GM18868 (cell line): ENCODE measurements around the gene CSF2RB.
"Not testable (repeated sequence)": the region's sequence is repeated elsewhere in the genome, so short reads cannot be mapped to it uniquely, and the experiment has no call there.

Experiments used
- ATAC-seq: cut with Tn5 transposase; IDR thresholded peaks from one replicate; pipeline ENCODE4 v1.9.1; 2021; ENCODE audit warnings: mild to moderate bottlenecking, moderate library complexity; ENCODE audit not compliant: unreplicated experiment

The CSF2RB gene

DNA sequence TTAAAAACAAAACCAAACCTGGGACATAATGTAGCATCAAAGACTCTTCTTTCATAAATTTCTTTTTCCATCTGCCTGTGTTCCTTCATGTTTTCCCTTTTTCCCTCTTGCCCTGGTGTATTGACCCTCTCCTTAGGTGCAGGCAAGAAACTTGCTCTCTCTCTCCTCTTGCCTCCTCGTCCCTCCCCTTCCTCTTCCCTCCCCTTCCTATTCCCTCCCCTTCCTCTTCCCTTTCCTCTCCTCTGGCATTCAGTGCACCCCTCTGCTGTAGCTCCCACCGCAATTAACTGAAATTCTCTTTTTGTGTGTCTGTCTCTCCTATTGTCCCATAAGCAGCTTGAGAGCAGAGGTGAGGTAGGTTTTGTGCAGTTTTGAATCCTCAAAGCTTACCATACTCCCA lies 49.9 kb downstream of the CSF2RB start:
- no peak for ATAC-seq

DNA sequence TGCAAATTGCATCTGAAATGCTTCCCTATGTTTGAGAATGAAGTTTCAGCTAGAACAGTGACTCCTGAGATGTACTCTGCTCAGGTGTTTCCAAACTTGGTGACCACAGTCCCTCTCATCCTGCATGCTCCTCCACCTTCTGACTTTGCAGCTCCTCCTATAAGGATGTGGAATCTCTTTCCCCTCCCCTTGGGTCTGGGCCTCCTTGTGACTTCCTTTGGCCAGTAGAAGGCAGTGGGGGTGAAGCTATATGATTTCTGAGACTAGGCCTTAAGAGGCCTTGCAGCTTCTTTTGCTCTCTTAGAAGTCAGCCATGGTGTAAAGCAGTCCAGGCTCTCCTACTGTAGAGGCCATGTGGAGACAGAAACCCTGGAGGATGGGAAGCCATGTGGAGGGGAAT lies 50.7 kb downstream of the CSF2RB start:
- ATAC-seq, result no peak

DNA sequence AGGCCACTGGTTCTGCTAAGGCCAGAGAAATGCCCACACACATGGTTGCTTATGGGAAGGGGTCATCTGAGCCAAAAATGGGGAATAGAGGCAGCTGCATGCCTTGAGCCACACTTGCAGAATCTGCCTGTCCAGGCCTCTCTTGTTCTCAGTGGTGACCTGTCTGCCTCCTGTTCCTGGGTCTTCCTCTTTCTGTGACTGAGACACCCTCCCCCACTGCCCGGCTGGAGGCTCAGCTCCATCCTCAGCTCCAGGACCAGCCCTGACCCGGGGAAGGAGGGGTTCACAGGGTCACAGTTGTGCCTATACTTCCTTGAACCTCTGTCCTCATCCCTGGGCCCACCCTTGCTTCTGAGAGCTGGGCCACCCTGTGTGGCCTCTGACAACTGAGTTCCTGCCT lies 52.3 kb downstream of the CSF2RB start:
- ATAC-seq, result no peak

DNA sequence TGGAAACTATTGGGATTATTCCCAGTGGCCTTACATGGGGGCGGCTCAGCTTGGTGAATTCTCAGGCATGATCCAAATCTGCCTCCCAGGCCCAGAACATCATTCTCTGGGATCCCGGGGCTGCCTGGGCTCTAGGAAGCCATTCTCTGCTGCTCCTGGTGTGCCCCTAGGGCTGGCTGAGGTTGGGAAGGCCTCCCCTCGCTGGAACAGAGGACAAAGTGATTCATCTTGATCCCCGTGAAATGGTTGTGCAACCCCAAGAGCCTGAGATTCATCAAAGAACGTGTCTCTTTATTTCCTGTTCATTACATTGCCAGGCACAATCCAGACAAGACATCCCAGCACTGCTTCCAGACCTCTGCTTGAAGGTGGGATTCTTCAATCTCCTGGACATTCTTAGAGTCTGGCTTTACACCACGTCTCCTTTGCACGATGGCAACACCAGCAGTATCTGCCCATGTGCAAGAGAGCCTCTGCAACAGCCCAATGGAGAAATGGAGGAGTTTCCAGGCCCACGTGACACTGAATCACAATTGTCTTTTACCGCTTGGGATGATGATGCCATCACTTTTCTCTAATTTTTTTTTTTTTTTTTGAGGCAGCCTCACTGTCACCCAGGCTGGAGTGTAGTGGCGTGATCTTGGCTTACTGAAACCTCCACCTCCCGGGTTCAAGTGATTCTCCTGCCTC lies 53.6 kb downstream of the CSF2RB start:
- ATAC-seq, result no peak

DNA sequence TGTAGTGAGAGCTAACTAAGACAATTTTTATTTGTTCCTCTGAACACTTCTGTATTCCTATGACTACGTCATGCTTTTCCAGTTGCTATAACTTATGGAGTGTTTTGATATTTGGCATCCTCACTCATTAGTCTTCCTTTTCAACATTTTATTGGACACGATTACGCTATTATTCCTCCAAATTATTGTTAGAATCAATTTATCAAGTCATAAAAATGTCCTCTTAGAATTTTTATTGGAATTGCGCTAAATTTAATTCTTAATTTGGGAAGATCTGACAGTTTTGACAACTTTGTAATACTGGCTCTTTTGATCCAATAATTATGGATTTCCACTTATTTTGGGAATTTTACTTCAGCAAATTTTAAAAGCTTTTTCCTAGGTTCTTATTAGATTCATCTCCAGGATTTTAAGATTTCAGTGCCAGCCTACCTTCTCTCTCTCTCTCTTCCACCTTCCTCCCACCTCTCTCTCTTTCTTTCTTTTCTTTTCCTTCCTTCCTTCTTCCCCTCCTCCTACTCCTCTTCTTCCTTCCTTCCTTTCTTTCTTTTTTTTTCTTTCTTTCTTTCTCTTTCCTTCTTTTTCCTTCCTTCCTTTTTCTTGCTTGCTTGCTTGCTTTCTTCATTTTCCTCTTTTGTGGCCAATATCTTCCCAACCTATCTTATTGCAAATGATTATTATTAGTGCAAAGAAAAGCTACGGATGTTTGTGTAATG lies 55.0 kb downstream of the CSF2RB start:
- ATAC-seq, result no peak

DNA sequence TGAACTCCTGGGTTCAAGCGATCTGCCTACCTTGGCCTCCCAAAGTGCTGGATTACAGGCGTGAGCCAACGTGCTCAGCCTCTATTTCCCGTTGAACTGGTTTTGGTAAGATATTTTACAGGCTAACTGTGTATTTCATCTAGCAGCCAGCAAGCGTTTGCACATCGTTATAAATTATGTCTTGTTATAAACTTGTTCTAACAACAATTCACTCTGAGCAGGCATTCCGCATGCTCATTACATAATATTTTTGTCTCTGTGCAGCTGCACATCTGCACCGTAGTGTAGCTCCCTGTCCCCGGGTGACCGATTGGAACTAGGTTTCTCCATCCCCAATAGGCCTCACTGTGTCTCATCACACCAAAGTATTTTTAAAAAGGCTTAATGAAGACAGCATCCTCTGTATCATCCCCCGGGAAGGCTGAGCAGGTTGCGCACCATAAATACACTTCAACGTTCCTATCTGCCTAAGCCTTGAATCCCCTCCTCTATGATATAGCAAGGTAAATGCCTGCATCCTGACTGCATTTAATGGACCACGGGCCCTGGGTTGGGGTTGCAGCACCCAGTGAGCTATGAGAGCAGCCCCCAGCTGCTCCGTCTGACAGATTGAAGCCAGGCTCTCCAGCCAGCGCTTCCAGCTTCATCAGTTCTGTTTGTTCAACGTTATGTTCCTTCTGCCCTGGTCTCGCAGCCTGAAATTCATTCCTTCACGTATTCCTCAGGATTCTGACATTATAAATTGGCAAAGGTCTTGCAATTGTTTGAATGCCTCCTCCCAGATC lies 58.1 kb downstream of the CSF2RB start:
- ATAC-seq, result no peak

DNA sequence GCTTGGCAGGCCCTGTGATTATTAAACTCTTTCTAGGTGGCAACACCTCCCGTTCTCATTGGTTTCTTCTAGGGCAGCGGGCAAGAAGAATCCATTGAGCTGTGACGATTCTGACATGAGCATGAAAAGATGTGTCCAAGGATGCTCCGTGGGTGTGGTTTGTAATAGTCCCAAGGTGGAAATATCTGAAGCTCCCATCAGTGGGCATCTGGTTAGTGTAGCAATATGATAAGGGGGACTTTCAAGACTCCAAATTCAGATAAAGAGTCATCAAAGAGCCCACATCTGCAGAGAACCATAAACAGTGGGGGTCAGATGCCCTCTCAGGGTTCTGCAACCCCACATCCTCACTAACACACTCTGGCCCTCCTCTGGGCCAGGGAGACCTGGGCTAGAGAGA lies 63.2 kb downstream of the CSF2RB start:
- ATAC-seq, result no peak

DNA sequence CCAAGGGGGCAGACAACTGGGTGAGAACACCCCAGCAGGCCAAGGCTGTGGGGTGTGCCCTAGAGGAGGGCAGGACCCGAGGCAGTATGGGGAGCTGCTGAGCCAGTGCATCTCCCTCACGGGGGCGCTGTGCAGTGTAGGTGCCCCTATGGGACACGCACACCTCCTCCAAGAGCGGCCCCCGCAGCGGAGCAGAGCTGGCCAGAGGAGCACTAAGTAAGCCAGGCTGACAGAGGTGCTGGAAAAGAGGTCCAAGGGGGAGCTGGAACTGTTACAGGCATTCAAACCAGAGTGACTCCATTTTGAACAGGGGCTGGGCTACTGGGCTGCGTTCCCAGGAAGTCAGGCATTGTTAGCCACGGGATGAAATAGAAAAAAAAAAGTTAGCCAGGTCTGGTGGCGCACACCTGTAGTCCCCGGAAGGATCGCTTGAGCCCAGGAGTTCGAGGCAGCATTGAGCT lies 64.0 kb downstream of the CSF2RB start:
- no peak for ATAC-seq

DNA sequence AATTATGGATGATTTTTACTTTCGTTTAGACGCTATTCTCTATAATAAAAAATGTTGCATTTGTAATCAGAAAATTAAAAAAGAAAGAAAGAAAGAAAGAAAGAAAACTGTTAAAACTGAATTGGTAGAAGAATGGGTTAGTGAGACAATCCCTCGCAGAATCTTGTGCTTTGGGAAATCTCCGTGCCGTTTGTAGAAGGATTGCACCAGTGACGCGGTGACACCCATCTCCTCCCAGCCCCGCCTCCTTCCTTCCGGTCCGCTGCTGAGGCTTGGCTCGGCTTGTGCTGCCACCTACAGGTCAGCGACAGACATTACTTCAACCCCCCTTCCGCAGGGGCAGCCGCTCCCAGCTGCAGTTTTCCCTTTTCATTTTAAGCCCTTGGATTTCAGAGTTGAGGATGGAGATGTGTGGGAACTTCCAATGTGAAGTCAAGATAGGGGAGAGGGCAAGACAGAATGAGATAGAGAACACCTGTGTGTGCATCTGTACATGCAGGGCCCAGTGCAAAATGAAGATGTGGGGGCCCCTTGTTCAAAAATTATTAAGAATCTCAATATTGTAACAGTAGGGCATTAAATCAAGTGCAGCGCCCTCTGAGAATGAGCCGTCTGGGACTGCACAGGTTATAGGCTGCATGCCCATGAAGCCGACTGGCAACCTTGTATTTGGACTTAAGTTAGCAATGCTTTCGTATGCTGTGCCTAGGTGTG lies 64.7 kb downstream of the CSF2RB start:
- peak; percentile 57 for ATAC-seq

DNA sequence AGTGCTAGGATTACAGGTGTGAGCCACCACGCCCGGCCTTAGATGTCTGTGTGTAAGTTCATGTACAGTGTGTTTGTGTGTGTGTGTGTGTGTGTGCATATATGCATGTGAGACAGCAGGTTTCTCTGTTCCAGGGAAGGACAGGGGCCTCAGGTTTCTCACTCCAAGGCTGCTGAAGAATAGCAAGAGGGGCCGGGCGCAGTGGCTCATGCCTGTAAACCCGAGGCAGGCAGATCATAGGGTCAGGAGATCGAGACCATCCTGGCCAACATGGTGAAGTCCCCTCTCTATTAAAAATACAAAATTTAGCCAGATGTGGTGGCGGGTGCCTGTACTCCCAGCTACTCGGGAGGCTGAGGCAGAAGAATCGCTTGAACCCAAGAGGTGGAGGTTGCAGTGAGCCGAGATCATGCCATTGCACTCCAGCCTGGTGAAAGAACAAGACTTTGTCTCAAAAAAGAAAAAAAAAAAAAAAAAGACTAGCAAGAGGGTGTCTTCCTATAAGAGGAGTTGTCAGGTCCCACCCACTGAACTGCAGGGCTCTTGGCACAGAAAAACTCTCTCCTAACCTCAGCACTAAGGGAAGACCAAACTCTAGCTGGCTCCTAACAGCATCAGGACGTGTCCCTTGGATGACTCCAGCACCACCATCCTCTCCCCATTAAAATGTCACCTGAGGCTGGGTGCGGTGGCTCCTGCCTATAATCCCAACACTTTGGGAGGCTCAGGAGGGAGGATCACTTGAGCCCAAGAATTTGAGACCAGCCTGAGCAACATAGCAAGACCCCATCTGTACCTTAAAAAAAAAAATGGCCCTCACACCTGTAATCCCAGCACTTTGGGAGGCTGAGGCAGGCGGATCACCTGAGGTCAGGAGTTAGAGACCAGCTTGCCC lies 65.8 kb downstream of the CSF2RB start:
- no peak for ATAC-seq

DNA sequence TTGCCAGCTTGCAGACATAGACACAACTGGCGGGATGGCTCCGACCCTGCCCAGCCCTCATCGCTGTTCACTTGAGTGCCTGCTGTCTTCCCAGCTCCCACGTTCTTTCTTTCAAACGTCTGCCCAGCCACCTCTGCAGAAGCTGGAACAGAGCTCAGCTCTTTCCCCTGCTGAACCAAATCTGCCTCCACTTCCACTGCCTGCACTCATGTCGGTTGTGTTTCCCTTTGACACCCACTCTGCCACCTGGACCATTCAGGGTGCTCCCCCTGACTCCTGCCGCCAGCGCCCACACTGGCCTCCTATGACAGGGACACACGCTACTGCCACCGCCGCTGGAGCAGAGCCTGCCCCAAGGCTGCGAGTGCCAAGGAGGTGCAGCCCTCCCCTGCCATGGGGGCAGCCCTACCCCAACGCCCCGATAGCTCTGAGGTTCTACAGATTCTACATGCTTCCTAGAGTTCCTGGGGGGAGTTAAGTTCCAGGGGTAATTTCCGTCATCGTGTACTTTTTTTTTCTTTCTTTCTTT lies 67.9 kb downstream of the CSF2RB start:
- ATAC-seq, result no peak

DNA sequence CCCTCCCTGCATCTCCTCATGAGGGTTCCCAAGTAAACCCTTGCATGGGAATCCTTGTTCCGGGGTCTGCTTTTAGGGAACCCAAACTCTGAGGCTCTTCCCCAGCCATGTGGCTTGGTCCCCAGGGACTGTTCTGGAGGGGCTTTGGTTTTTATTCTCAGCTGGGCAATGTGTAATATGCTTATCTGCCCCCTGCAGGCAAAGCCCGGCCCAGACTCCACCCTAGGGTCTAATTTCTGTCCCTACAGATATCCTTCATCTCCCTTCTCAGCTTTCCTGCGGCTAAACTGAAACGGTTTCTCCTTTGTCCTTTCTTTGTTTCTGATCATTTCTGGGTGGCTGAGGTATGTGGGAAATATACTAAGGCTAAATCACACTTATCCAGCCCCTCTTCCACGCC lies 68.7 kb downstream of the CSF2RB start:
- ATAC-seq, result no peak

DNA sequence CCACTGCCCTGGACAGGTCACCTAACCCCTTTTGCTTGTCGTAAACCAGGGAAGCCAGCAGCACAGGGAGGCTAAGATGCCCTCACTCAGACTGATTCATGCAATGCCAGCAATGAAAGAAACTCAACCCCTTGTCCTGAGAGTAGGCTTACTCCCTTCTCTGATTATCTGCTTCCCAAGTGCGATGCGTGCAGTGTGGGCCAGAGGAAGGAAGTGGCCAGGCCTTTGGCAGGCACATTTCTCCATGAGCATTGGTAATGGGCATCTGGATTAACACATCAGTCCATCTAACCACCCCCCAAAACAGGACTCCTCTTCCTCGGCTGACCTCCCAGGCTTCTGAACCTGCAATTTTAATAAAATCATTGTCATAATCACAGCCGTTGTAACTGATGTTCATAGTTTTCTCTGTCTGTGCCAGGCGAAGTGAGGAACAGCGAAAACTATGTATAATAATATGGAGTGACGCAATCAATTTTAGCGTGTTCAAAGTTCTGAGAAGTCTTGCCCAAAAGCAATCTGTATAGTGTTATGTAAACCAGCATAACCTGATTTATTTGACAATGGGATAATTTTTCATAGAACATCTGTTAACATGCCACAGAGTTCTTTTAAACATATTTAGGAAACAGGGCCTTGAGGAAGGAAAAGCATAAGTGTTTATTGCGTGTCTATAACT lies 71.9 kb downstream of the CSF2RB start:
- no peak for ATAC-seq

DNA sequence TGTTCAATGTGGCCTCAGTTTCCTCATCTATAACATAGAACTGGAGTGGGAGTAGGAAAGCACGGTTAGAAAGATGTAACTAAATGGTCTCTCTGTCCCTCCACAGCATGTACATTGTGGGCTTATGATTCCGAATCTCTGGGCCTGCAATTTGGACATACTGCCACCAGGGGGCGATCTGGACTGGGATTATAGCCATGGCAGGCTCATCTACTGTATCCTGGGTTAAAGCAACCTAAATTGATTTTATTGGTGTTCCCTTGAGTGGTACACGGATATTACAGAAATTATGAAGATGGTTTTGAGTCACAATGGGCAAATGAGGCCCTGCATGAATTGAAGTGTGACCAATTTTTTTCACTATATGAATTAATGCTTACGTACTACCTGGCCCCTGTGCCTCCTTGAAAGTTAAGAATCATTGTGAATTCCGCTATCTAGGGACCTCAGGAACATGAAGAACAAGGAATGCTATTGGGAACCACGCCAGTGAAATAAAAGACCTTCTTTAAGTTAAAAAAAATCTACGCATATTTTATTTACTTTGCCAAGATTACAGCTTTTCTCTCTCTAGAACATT lies 72.9 kb downstream of the CSF2RB start:
- ATAC-seq, result no peak

DNA sequence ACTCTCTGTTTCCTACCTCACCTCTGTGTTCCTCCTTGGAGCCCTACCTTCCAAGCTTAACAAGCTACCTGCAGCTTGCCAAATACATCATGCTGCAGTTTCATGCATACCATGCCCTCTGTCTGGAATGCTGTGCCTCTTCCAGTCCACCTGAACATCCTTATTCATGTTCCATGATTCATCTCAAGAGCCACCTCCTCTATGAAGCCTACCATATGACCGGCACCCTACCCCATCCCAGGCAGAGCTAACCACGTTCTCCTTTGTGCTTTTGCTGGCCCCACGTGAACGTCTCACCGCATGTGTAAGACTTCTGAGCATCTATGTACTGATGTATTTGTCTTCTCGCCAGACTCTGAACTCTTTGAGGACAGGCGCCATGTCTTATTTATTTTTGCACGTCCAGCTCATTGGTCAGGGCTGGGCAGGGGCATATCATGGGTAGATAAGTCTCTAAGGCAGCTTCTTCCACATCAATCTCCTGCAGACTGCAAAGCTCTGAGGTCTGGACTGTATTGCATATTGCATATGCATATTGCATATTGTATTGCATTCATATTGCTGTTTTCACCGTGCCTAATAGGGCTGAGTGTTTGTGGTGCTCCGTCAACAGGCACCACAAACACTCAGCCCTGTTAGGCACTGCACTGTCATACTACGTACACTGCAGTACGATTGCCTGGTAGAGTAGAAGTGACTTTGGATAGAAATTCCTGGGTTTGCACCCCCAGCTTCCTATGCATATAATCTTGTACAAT lies 74.8 kb downstream of the CSF2RB start:
- ATAC-seq, result no peak

DNA sequence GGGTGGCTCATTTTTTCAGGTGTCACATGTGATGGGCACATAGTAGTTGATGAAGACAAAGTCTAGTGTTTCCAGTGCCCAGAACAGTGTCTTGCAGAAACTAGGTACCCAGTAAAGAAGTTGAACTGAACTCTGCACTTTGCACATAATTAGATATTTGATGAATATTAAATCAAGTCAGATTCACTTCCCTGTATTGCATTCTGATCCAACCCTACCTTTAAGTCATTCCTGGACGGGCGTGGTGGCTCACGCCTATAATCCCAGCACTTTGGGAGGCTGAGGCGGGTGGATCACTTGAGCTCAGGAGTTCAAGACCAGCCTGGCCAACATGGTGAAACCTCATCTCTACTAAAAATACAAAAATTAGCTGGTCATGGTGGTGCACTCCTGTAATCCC lies 75.6 kb downstream of the CSF2RB start:
- ATAC-seq, result not testable (repeated sequence)
